ENCODE measurements around the gene TMEM147.

Gene TMEM147

GRCh38 chr19:35561436-35561835 lies 16.0 kb downstream of the TMEM147 start:
- ChIA-PET CTCF (no interaction called here), POLR2A (no interaction called here)
- Histone ChIP-seq H3K36me3 (ENCODE audit: control insufficient read depth in 4 of 4, insufficient read depth in 4 of 4, low read length in 3 of 4) (no peaks in the 10 kb centered on the region), H3K27me3 (replicated peaks in 2 of 5; ENCODE audit: control insufficient read depth in 4 of 5, insufficient read depth in 5 of 5, low read length in 4 of 5) (peaks cover 0 to 66% (median 22%) of the 10 kb centered on the region in 5 experiments), H3K27ac (ENCODE audit: insufficient read depth in 1 of 2, low read depth in 1 of 2, low read length in 2 of 2, poor library complexity in 1 of 2, severe bottlenecking in 2 of 2) (no peak overlapping the region), H3K4me3 (ENCODE audit: control insufficient read depth in 1 of 7, extremely low read depth in 1 of 7, insufficient read depth in 4 of 7, low read depth in 2 of 7, low read length in 6 of 7) (no peak overlapping the region), H3K9me3 (ENCODE audit: control extremely low read depth in 1 of 5, control insufficient read depth in 4 of 5, insufficient read depth in 2 of 5, low read depth in 1 of 5, low read length in 4 of 5) (no peaks in the 10 kb centered on the region), H3K4me1 (ENCODE audit: control extremely low read depth in 1 of 4, control insufficient read depth in 4 of 4, insufficient read depth in 4 of 4, low read length in 3 of 4) (peaks cover 0 to 14% (median 9%) of the 10 kb centered on the region in 4 experiments)
- DNase-seq: no peak
- WGBS (ENCODE audit: insufficient coverage): 92% methylated on average over 6 of the region's 6 CpGs

GRCh38 chr19:35562336-35562735 lies 16.9 kb downstream of the TMEM147 start:
- H3K27ac ChIP-seq (ENCODE audit: insufficient read depth in 1 of 2, low read depth in 1 of 2, low read length in 2 of 2, poor library complexity in 1 of 2, severe bottlenecking in 2 of 2): no peak overlapping the region
- 66% methylated on average over 17 of the region's 17 CpGs for WGBS (ENCODE audit: insufficient coverage)
- H3K4me3 ChIP-seq (ENCODE audit: control insufficient read depth in 1 of 7, extremely low read depth in 1 of 7, insufficient read depth in 4 of 7, low read depth in 2 of 7, low read length in 6 of 7): no peak overlapping the region
- peaks cover 0 to 58% (median 18%) of the 10 kb centered on the region in 5 experiments for H3K27me3 ChIP-seq (replicated peaks in 2 of 5; ENCODE audit: control insufficient read depth in 4 of 5, insufficient read depth in 5 of 5, low read length in 4 of 5)
- ChIA-PET POLR2A (interaction anchor here (0.6 kb wide), 1 partner anchor 308 kb away, joined by 4 read pairs; no protein-coding TSS in a partner anchor), CTCF (interaction anchor here (4.6 kb wide), 1 partner anchor 13 kb away, joined by 19 read pairs; no protein-coding TSS in a partner anchor)
- no peaks in the 10 kb centered on the region for H3K36me3 ChIP-seq (ENCODE audit: control insufficient read depth in 4 of 4, insufficient read depth in 4 of 4, low read length in 3 of 4)
- no peak for DNase-seq
- peaks cover 0 to 12% (median 8%) of the 10 kb centered on the region in 4 experiments for H3K4me1 ChIP-seq (ENCODE audit: control extremely low read depth in 1 of 4, control insufficient read depth in 4 of 4, insufficient read depth in 4 of 4, low read length in 3 of 4)
- H3K9me3 ChIP-seq (ENCODE audit: control extremely low read depth in 1 of 5, control insufficient read depth in 4 of 5, insufficient read depth in 2 of 5, low read depth in 1 of 5, low read length in 4 of 5): no peaks in the 10 kb centered on the region

GRCh38 chr19:35562776-35563175 lies 17.4 kb downstream of the TMEM147 start:
- no peak for DNase-seq
- Histone ChIP-seq H3K4me3 (ENCODE audit: control insufficient read depth in 1 of 7, extremely low read depth in 1 of 7, insufficient read depth in 4 of 7, low read depth in 2 of 7, low read length in 6 of 7) (no peak overlapping the region), H3K36me3 (ENCODE audit: control insufficient read depth in 4 of 4, insufficient read depth in 4 of 4, low read length in 3 of 4) (no peaks in the 10 kb centered on the region), H3K27ac (ENCODE audit: insufficient read depth in 1 of 2, low read depth in 1 of 2, low read length in 2 of 2, poor library complexity in 1 of 2, severe bottlenecking in 2 of 2) (no peak overlapping the region), H3K27me3 (replicated peaks in 2 of 5; ENCODE audit: control insufficient read depth in 4 of 5, insufficient read depth in 5 of 5, low read length in 4 of 5) (peaks cover 0 to 55% (median 18%) of the 10 kb centered on the region in 5 experiments), H3K4me1 (ENCODE audit: control extremely low read depth in 1 of 4, control insufficient read depth in 4 of 4, insufficient read depth in 4 of 4, low read length in 3 of 4) (peaks cover 0 to 9% (median 6%) of the 10 kb centered on the region in 4 experiments), H3K9me3 (ENCODE audit: control extremely low read depth in 1 of 5, control insufficient read depth in 4 of 5, insufficient read depth in 2 of 5, low read depth in 1 of 5, low read length in 4 of 5) (no peaks in the 10 kb centered on the region)
- ChIA-PET CTCF (interaction anchor here (0.6 to 4.6 kb wide), 2 partner anchors 14 to 435 kb away, joined by 3 to 19 read pairs; no protein-coding TSS in a partner anchor), POLR2A (interaction anchor here (0.6 kb wide), 1 partner anchor 307 kb away, joined by 4 read pairs; no protein-coding TSS in a partner anchor)
- WGBS (ENCODE audit: insufficient coverage): 79% methylated on average over 2 of the region's 2 CpGs

GRCh38 chr19:35563207-35563829 lies 17.9 kb downstream of the TMEM147 start, which contains the start of gene ATP4A:
TSS of gene ATP4A (minus strand) at chr19:35563658. CDS start at chr19:35563629, 29 bp downstream.
- Histone ChIP-seq H3K27me3 (replicated peaks in 2 of 5; ENCODE audit: control insufficient read depth in 4 of 5, insufficient read depth in 5 of 5, low read length in 4 of 5) (peaks cover 0 to 50% (median 16%) of the 10 kb centered on the region in 5 experiments), H3K4me1 (ENCODE audit: control extremely low read depth in 1 of 4, control insufficient read depth in 4 of 4, insufficient read depth in 4 of 4, low read length in 3 of 4) (peaks cover 0 to 3% (median 1%) of the 10 kb centered on the region in 4 experiments), H3K4me3 (ENCODE audit: control insufficient read depth in 1 of 7, extremely low read depth in 1 of 7, insufficient read depth in 4 of 7, low read depth in 2 of 7, low read length in 6 of 7) (no peak within 1 kb of the TSS), H3K27ac (ENCODE audit: insufficient read depth in 1 of 2, low read depth in 1 of 2, low read length in 2 of 2, poor library complexity in 1 of 2, severe bottlenecking in 2 of 2) (no peak within 1 kb of the TSS), H3K36me3 (ENCODE audit: control insufficient read depth in 4 of 4, insufficient read depth in 4 of 4, low read length in 3 of 4) (no peaks in the 10 kb centered on the region), H3K9me3 (ENCODE audit: control extremely low read depth in 1 of 5, control insufficient read depth in 4 of 5, insufficient read depth in 2 of 5, low read depth in 1 of 5, low read length in 4 of 5) (no peaks in the 10 kb centered on the region)
- ChIA-PET POLR2A (no interaction called here), CTCF (interaction anchor here (0.6 to 4.6 kb wide), 2 partner anchors 14 to 435 kb away, joined by 3 to 19 read pairs; no protein-coding TSS in a partner anchor)
- DNase-seq: no peak
- 79% methylated on average over 7 of the region's 15 CpGs for WGBS (ENCODE audit: insufficient coverage)

- ChIA-PET POLR2A (no interaction called here), CTCF (interaction anchor here (0.9 to 4.6 kb wide), 2 partner anchors 16 to 25 kb away, joined by 3 to 19 read pairs; no protein-coding TSS in a partner anchor)
- DNase-seq: no peak
- WGBS (ENCODE audit: insufficient coverage): 93% methylated on average over 9 of the region's 12 CpGs
- peaks cover 0 to 33% (median 6%) of the 10 kb centered on the region in 5 experiments for H3K27me3 ChIP-seq (replicated peaks in 2 of 5; ENCODE audit: control insufficient read depth in 4 of 5, insufficient read depth in 5 of 5, low read length in 4 of 5)
- H3K4me3 ChIP-seq (ENCODE audit: control insufficient read depth in 1 of 7, extremely low read depth in 1 of 7, insufficient read depth in 4 of 7, low read depth in 2 of 7, low read length in 6 of 7): no peak overlapping the region
- no peaks in the 10 kb centered on the region for H3K9me3 ChIP-seq (ENCODE audit: control extremely low read depth in 1 of 5, control insufficient read depth in 4 of 5, insufficient read depth in 2 of 5, low read depth in 1 of 5, low read length in 4 of 5)
- no peaks in the 10 kb centered on the region for H3K4me1 ChIP-seq (ENCODE audit: control extremely low read depth in 1 of 4, control insufficient read depth in 4 of 4, insufficient read depth in 4 of 4, low read length in 3 of 4)
- no peak overlapping the region for H3K27ac ChIP-seq (ENCODE audit: insufficient read depth in 1 of 2, low read depth in 1 of 2, low read length in 2 of 2, poor library complexity in 1 of 2, severe bottlenecking in 2 of 2)
- no peaks in the 10 kb centered on the region for H3K36me3 ChIP-seq (ENCODE audit: control insufficient read depth in 4 of 4, insufficient read depth in 4 of 4, low read length in 3 of 4)
Measured at GRCh38 chr19:35565016-35565856, 19.8 kb downstream of the TMEM147 start.

GRCh38 chr19:35566738-35567137 lies 21.3 kb downstream of the TMEM147 start:
- Histone ChIP-seq H3K36me3 (ENCODE audit: control insufficient read depth in 4 of 4, insufficient read depth in 4 of 4, low read length in 3 of 4) (no peaks in the 10 kb centered on the region), H3K27me3 (replicated peaks in 2 of 5; ENCODE audit: control insufficient read depth in 4 of 5, insufficient read depth in 5 of 5, low read length in 4 of 5) (peaks cover 0 to 27% (median 0%) of the 10 kb centered on the region in 5 experiments), H3K4me1 (ENCODE audit: control extremely low read depth in 1 of 4, control insufficient read depth in 4 of 4, insufficient read depth in 4 of 4, low read length in 3 of 4) (no peaks in the 10 kb centered on the region), H3K9me3 (ENCODE audit: control extremely low read depth in 1 of 5, control insufficient read depth in 4 of 5, insufficient read depth in 2 of 5, low read depth in 1 of 5, low read length in 4 of 5) (no peaks in the 10 kb centered on the region), H3K27ac (ENCODE audit: insufficient read depth in 1 of 2, low read depth in 1 of 2, low read length in 2 of 2, poor library complexity in 1 of 2, severe bottlenecking in 2 of 2) (no peak overlapping the region), H3K4me3 (ENCODE audit: control insufficient read depth in 1 of 7, extremely low read depth in 1 of 7, insufficient read depth in 4 of 7, low read depth in 2 of 7, low read length in 6 of 7) (no peak overlapping the region)
- no peak for DNase-seq
- ChIA-PET POLR2A (no interaction called here), CTCF (interaction anchor here (4.6 kb wide), 1 partner anchor 17 kb away, joined by 19 read pairs; no protein-coding TSS in a partner anchor)
- 87% methylated on average over 6 of the region's 7 CpGs for WGBS (ENCODE audit: insufficient coverage)
